K562 (cell line): ENCODE results near the gene RTBDN. TPM values are rescaled to one million over a fixed set of nuclear protein-coding genes. Genes with fewer than 3 reads are reported as not detected.
A peak's percentile ranks its signal among the peaks of the same experiment; 100 is the strongest.

Experiments
- ARID2 ChIP-seq: fragments of 450-650 bp; IDR thresholded peaks from 2 replicates; pipeline ENCODE4 v1.6.1; 2017; ENCODE audit warnings: antibody characterized with exemption, mild to moderate bottlenecking
- ETV1 ChIP-seq: fragments of 450-650 bp; conservative IDR thresholded peaks from 2 replicates; pipeline ENCODE4 v1.6.1; 2016; ENCODE audit warnings: missing genetic modification characterization, control low read depth, low read depth, missing compliant biosample characterization
- ETV5 ChIP-seq: sonication (generic); formaldehyde crosslinking; IDR thresholded peaks from 2 replicates; pipeline ENCODE4 v1.4.0; 2020; ENCODE audit warnings: low read depth, mild to moderate bottlenecking, missing genetic modification reagents
- SAFB2 ChIP-seq: fragments of 200-400 bp; formaldehyde crosslinking; IDR thresholded peaks from 2 replicates; pipeline ENCODE4 v1.6.1; 2018; ENCODE audit warnings: borderline replicate concordance, low read length, low read depth, moderate library complexity; ENCODE audit not compliant: severe bottlenecking
- SOX6 ChIP-seq: fragments of 450-650 bp; IDR thresholded peaks from 2 replicates; pipeline ENCODE4 v1.6.1; 2014; ENCODE audit warnings: mild to moderate bottlenecking
- TRIM24 ChIP-seq, 2 experiments: fragments of 450-650 bp; IDR thresholded peaks; 2 replicates each; pipeline ENCODE4 v1.6.1; 2016
- ZEB2 ChIP-seq: fragments of 450-650 bp; IDR thresholded peaks from 2 replicates; pipeline ENCODE4 v1.6.1; 2016
- ZNF121 ChIP-seq: sonication (generic); formaldehyde crosslinking; conservative IDR thresholded peaks from 2 replicates; pipeline ENCODE4 v1.8.0; 2022; ENCODE audit warnings: missing genetic modification reagents
- ZNF212 ChIP-seq: fragments of 450-650 bp; formaldehyde crosslinking; IDR thresholded peaks from 2 replicates; pipeline ENCODE4 v1.4.0; 2020; ENCODE audit warnings: mild to moderate bottlenecking
- ZNF707 ChIP-seq: fragments of 250-450 bp; sonication (Bioruptor Pico); conservative IDR thresholded peaks from 2 replicates; pipeline ENCODE4 v1.8.0; 2022; ENCODE audit warnings: inconsistent platforms, mild to moderate bottlenecking, moderate library complexity
- ZNF766 ChIP-seq: fragments of 200-800 bp; sonication (Bioruptor generic); conservative IDR thresholded peaks from 2 replicates; pipeline ENCODE4 v1.6.1; 2016; ENCODE audit warnings: missing genetic modification characterization, missing compliant biosample characterization
- polyA plus RNA-seq, 8 experiments: library from polyadenylated mRNA; depleted of rRNA in 4 of 8; stranded (reverse) in 5 of 8; unstranded in 3 of 8; fragments of >200 nt; fragmentation: Nextera tagmentation in 2 of 8; fragmentation: Illumina TruSeq in 1 of 8; extraction: Ambion mirVana in 2 of 8; extraction: Trizol in 1 of 8; gene quantifications; 2 replicates each; pipeline versions ENCODE4 v1.2.1 to v1.2.3, GENCODE V29; 2011 to 2014; ENCODE audit warnings: inconsistent platforms in 1 of 8, missing spikeins in 1 of 8
- total RNA-seq, 7 experiments: library from RNA; depleted of rRNA in 6 of 7; stranded (reverse); fragments of >200 nt in 6 of 7; fragmentation: Illumina TruSeq in 2 of 7; extraction: Trizol in 2 of 7; gene quantifications; 2 replicates each; pipeline versions ENCODE4 v1.2.1 to v1.2.3, GENCODE V29; 2011 to 2021; ENCODE audit warnings: low replicate concordance in 1 of 7
- TF ChIP-seq, protein P1 (sequence below): fragments of 250-450 bp; sonication (Bioruptor Pico); IDR thresholded peaks from 2 replicates; pipeline ENCODE4 v1.4.0; 2020; ENCODE audit warnings: mild to moderate bottlenecking, moderate library complexity
- TF ChIP-seq, protein P2 (sequence below): IDR thresholded peaks from 2 replicates; pipeline ENCODE4 v1.6.1; 2016; ENCODE audit warnings: missing genetic modification characterization, missing compliant biosample characterization
- TF ChIP-seq, protein P3 (sequence below), 2 experiments: fragments of 450-650 bp; IDR thresholded peaks; 2 replicates each; pipeline ENCODE4 v1.6.1; 2018; ENCODE audit warnings: mild to moderate bottlenecking in 2 of 2, low read depth in 1 of 2; ENCODE audit not compliant: partially characterized antibody in 2 of 2
- TF ChIP-seq, protein P4 (sequence below): fragments of 450-650 bp; IDR thresholded peaks from 2 replicates; pipeline ENCODE4 v1.6.1; 2016; ENCODE audit warnings: antibody characterized with exemption

The RTBDN gene
- total and polyA plus RNA-seq, 9 of the 15 experiments (the other 6 are each of a cell fraction or from before 2014, with no cell fraction given): 0.20 to 2.3 (median 0.72) TPM; not detected in 1

DNA sequence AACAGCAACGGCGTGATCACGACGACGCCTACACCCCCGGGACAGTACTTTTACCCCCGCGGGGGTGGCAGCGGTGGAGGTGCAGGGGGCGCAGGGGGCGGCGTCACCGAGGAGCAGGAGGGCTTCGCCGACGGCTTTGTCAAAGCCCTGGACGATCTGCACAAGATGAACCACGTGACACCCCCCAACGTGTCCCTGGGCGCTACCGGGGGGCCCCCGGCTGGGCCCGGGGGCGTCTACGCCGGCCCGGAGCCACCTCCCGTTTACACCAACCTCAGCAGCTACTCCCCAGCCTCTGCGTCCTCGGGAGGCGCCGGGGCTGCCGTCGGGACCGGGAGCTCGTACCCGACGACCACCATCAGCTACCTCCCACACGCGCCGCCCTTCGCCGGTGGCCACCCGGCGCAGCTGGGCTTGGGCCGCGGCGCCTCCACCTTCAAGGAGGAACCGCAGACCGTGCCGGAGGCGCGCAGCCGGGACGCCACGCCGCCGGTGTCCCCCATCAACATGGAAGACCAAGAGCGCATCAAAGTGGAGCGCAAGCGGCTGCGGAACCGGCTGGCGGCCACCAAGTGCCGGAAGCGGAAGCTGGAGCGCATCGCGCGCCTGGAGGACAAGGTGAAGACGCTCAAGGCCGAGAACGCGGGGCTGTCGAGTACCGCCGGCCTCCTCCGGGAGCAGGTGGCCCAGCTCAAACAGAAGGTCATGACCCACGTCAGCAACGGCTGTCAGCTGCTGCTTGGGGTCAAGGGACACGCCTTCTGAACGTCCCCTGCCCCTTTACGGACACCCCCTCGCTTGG is 42.1 kb downstream of the RTBDN start (continued):
- TF ChIP-seq, protein P1, sequence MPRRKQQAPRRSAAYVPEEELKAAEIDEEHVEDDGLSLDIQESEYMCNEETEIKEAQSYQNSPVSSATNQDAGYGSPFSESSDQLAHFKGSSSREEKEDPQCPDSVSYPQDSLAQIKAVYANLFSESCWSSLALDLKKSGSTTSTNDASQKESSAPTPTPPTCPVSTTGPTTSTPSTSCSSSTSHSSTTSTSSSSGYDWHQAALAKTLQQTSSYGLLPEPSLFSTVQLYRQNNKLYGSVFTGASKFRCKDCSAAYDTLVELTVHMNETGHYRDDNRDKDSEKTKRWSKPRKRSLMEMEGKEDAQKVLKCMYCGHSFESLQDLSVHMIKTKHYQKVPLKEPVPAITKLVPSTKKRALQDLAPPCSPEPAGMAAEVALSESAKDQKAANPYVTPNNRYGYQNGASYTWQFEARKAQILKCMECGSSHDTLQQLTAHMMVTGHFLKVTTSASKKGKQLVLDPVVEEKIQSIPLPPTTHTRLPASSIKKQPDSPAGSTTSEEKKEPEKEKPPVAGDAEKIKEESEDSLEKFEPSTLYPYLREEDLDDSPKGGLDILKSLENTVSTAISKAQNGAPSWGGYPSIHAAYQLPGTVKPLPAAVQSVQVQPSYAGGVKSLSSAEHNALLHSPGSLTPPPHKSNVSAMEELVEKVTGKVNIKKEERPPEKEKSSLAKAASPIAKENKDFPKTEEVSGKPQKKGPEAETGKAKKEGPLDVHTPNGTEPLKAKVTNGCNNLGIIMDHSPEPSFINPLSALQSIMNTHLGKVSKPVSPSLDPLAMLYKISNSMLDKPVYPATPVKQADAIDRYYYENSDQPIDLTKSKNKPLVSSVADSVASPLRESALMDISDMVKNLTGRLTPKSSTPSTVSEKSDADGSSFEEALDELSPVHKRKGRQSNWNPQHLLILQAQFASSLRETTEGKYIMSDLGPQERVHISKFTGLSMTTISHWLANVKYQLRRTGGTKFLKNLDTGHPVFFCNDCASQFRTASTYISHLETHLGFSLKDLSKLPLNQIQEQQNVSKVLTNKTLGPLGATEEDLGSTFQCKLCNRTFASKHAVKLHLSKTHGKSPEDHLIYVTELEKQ (CRISPR knock-in tag): no peak
- no peak for TF ChIP-seq ZNF766 (CRISPR knock-in tag)
- no peak for TF ChIP-seq SOX6
- no peak for TF ChIP-seq ZNF212 (CRISPR knock-in tag)
- TF ChIP-seq, protein P2, sequence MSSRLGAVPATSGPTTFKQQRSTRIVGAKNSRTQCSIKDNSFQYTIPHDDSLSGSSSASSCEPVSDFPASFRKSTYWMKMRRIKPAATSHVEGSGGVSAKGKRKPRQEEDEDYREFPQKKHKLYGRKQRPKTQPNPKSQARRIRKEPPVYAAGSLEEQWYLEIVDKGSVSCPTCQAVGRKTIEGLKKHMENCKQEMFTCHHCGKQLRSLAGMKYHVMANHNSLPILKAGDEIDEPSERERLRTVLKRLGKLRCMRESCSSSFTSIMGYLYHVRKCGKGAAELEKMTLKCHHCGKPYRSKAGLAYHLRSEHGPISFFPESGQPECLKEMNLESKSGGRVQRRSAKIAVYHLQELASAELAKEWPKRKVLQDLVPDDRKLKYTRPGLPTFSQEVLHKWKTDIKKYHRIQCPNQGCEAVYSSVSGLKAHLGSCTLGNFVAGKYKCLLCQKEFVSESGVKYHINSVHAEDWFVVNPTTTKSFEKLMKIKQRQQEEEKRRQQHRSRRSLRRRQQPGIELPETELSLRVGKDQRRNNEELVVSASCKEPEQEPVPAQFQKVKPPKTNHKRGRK (tag): no peak
- TF ChIP-seq ARID2: no peak
- TF ChIP-seq ETV1 (tag): peak; percentile 51; the same call in 1 of the 2 replicates
- no peak for TF ChIP-seq ZEB2
- TF ChIP-seq ZNF121 (CRISPR knock-in tag): no peak
- TF ChIP-seq, protein P3, sequence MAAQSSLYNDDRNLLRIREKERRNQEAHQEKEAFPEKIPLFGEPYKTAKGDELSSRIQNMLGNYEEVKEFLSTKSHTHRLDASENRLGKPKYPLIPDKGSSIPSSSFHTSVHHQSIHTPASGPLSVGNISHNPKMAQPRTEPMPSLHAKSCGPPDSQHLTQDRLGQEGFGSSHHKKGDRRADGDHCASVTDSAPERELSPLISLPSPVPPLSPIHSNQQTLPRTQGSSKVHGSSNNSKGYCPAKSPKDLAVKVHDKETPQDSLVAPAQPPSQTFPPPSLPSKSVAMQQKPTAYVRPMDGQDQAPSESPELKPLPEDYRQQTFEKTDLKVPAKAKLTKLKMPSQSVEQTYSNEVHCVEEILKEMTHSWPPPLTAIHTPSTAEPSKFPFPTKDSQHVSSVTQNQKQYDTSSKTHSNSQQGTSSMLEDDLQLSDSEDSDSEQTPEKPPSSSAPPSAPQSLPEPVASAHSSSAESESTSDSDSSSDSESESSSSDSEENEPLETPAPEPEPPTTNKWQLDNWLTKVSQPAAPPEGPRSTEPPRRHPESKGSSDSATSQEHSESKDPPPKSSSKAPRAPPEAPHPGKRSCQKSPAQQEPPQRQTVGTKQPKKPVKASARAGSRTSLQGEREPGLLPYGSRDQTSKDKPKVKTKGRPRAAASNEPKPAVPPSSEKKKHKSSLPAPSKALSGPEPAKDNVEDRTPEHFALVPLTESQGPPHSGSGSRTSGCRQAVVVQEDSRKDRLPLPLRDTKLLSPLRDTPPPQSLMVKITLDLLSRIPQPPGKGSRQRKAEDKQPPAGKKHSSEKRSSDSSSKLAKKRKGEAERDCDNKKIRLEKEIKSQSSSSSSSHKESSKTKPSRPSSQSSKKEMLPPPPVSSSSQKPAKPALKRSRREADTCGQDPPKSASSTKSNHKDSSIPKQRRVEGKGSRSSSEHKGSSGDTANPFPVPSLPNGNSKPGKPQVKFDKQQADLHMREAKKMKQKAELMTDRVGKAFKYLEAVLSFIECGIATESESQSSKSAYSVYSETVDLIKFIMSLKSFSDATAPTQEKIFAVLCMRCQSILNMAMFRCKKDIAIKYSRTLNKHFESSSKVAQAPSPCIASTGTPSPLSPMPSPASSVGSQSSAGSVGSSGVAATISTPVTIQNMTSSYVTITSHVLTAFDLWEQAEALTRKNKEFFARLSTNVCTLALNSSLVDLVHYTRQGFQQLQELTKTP (IDR thresholded peaks at IDR 0.05; ENCODE audit: low read depth in 1 of 2, partially characterized antibody in 2 of 2): no peak
- TF ChIP-seq SAFB2: no peak
- TF ChIP-seq ZNF707 (CRISPR knock-in tag): no peak
- TF ChIP-seq ETV5: peak; percentile 71; the same call in 1 of the 2 replicates
- TF ChIP-seq TRIM24 (IDR thresholded peaks at IDR 0.05): no peak
- TF ChIP-seq, protein P4, sequence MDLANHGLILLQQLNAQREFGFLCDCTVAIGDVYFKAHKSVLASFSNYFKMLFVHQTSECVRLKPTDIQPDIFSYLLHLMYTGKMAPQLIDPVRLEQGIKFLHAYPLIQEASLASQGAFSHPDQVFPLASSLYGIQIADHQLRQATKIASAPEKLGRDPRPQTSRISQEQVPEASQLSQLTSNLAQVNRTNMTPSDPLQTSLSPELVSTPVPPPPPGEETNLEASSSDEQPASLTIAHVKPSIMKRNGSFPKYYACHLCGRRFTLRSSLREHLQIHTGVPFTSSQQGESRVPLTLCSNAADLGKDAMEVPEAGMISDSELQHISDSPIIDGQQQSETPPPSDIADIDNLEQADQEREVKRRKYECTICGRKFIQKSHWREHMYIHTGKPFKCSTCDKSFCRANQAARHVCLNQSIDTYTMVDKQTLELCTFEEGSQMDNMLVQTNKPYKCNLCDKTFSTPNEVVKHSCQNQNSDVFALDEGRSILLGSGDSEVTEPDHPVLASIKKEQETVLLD: peak; percentile 35; the same call in 1 of the 2 replicates
